CD4-positive, alpha-beta T cell (primary cell): ENCODE measurements around the gene CD163. TPM values are rescaled to one million over a fixed set of nuclear protein-coding genes. Genes with fewer than 3 reads are reported as not detected.
"Not testable (repeated sequence)": the region's sequence is repeated elsewhere in the genome, so short reads cannot be mapped to it uniquely, and the experiment has no call there.

Experiments used
- ATAC-seq: fragments of 200-7000 bp; cut with Tn5 transposase; one replicate; pipeline ENCODE4 v1.10.0; 2022; ENCODE audit warnings: mild to moderate bottlenecking; ENCODE audit not compliant: poor library complexity
- CTCF ChIA-PET: fragments of 350-600 bp; sonication (Branson Sonifier 250); formaldehyde crosslinking; loops from one replicate; lab custom pipeline; 2021; ENCODE audit warnings: antibody characterized with exemption, inconsistent platforms; lab: Charles Lee
- POLR2A ChIA-PET: fragments of 350-600 bp; sonication (Branson Sonifier 250); formaldehyde crosslinking; loops from one replicate; lab custom pipeline; 2021; ENCODE audit warnings: antibody characterized with exemption, inconsistent platforms; lab: Charles Lee
- DNase-seq, 14 experiments: peaks; one replicate each; pipeline ENCODE4 v3.0.0-alpha.2; 2013 to 2020; ENCODE audit warnings: mixed read lengths in 2 of 14
- H3K27ac ChIP-seq, 2 donors: one replicate each; pipeline versions ENCODE4 v1.5.1 to v1.7.0; 2013; ENCODE audit warnings: low read length in 2 of 2, low read depth in 1 of 2, mild to moderate bottlenecking in 1 of 2
- H3K27me3 ChIP-seq, 2 experiments: 1 replicate in 1 of 2; 2 replicates in 1 of 2; pipeline versions ENCODE4 v1.6.1 to v1.7.0; 2013; ENCODE audit warnings: low read length in 2 of 2, control low read depth in 1 of 2, mild to moderate bottlenecking in 1 of 2, moderate library complexity in 1 of 2; ENCODE audit not compliant: insufficient read depth in 2 of 2, control insufficient read depth in 1 of 2
- H3K36me3 ChIP-seq: one replicate; pipeline ENCODE4 v1.6.1; 2013; ENCODE audit warnings: low read length, control low read depth; ENCODE audit not compliant: insufficient read depth
- H3K4me1 ChIP-seq: one replicate; pipeline ENCODE4 v1.6.1; 2013; ENCODE audit warnings: low read length, control low read depth; ENCODE audit not compliant: insufficient read depth
- H3K4me3 ChIP-seq: one replicate; pipeline ENCODE4 v1.5.1; 2013; ENCODE audit warnings: mild to moderate bottlenecking, low read length, moderate library complexity
- H3K9me3 ChIP-seq, 2 experiments: 1 replicate in 1 of 2; 2 replicates in 1 of 2; pipeline versions ENCODE4 v1.6.1 to v1.7.0; 2013; ENCODE audit warnings: low read length in 2 of 2, mild to moderate bottlenecking in 2 of 2, control low read depth in 1 of 2, moderate library complexity in 1 of 2; ENCODE audit not compliant: control insufficient read depth in 1 of 2, insufficient read depth in 1 of 2
- H3K27ac Mint-ChIP-seq: one replicate; pipeline ENCODE4 v1.8.0; 2020; ENCODE audit warnings: mixed read lengths
- H3K27me3 Mint-ChIP-seq: one replicate; pipeline ENCODE4 v1.8.0; 2021; ENCODE audit warnings: mixed read lengths
- H3K36me3 Mint-ChIP-seq: one replicate; pipeline ENCODE4 v1.8.0; 2021; ENCODE audit warnings: low read depth, mixed read lengths
- H3K4me1 Mint-ChIP-seq: one replicate; pipeline ENCODE4 v1.8.0; 2021; ENCODE audit warnings: low read depth, mixed read lengths
- H3K4me3 Mint-ChIP-seq: one replicate; pipeline ENCODE4 v1.8.0; 2020; ENCODE audit warnings: mild to moderate bottlenecking, mixed read lengths
- H3K9me3 Mint-ChIP-seq: one replicate; pipeline ENCODE4 v1.8.0; 2020; ENCODE audit warnings: mixed read lengths
- CTCF ChIP-seq: fragments of 200-600 bp; IDR thresholded peaks from one replicate; pipeline ENCODE4 v1.8.0; 2022; ENCODE audit warnings: antibody characterized with exemption, mild to moderate bottlenecking
- intact Hi-C, 2 experiments: fragments of 100-400 bp; cut with DNase I in 1 of 2; cut with micrococcal nuclease in 1 of 2; formaldehyde crosslinking; loops; one replicate each; pipeline versions ENCODE4 v1.15.1 to v1.9.0; 2023 to 2025; cut with DNase I, micrococcal nuclease
- total RNA-seq, 174 experiments: library from RNA in 2 of 174; stranded (reverse) in 2 of 174; gene quantifications; one replicate each; pipeline ENCODE4 v1.2.3 and lab custom pipeline; 2021 to 2026

Gene CD163
- total RNA-seq, 2 experiments from 2014 or later, result 1.1 TPM

GRCh38 chr12:7514416-7514815 lies 10.8 kb upstream of the CD163 start:
- Histone ChIP-seq H3K9me3 (no peaks in the 10 kb centered on the region), H3K27me3 (peaks cover 0 to 8% of the 10 kb centered on the region in 2 experiments), H3K4me3 (no peak overlapping the region), H3K36me3 (no peaks in the 10 kb centered on the region), H3K4me1 (no peaks in the 10 kb centered on the region), H3K27ac (no peak overlapping the region)
- TF ChIP-seq CTCF, result no peak
- Mint-ChIP-seq H3K27ac (no peak overlapping the region), H3K4me1 (no peaks in the 10 kb centered on the region), H3K9me3 (peaks cover 2% of the 10 kb centered on the region), H3K27me3 (peaks cover under 1% of the 10 kb centered on the region), H3K36me3 (no peaks in the 10 kb centered on the region), H3K4me3 (no peak overlapping the region)
- intact Hi-C loops, result no loop called here
- CTCF ChIA-PET, result interaction anchor here (0.7 kb wide), 1 partner anchor 14 kb away, joined by 4 read pairs; no protein-coding TSS in a partner anchor
- ATAC-seq, result no peak
- no peak for DNase-seq
- POLR2A ChIA-PET, result no interaction called here

- Histone ChIP-seq H3K27ac (no peak overlapping the region), H3K4me3 (no peak overlapping the region), H3K27me3 (peaks cover 0 to 8% of the 10 kb centered on the region in 2 experiments), H3K9me3 (no peaks in the 10 kb centered on the region), H3K4me1 (no peaks in the 10 kb centered on the region), H3K36me3 (no peaks in the 10 kb centered on the region)
- ATAC-seq, result no peak
- no peaks in the 10 kb centered on the region for H3K4me1 Mint-ChIP-seq
- H3K36me3 Mint-ChIP-seq, result no peaks in the 10 kb centered on the region
- peak in 2 of 14 experiments; percentile 32 to 58 for DNase-seq
- H3K27ac Mint-ChIP-seq, result no peak overlapping the region
- no peak overlapping the region for H3K4me3 Mint-ChIP-seq
- peaks cover 7% of the 10 kb centered on the region for H3K27me3 Mint-ChIP-seq
- peaks cover 2% of the 10 kb centered on the region for H3K9me3 Mint-ChIP-seq
- TF ChIP-seq CTCF, result no peak
- CTCF ChIA-PET, result no interaction called here
- intact Hi-C loops, result no loop called here
- POLR2A ChIA-PET, result no interaction called here
Observed at GRCh38 chr12:7512553-7512952, 9.0 kb upstream of the CD163 start.

GRCh38 chr12:7509793-7510470 lies 6.4 kb upstream of the CD163 start:
- H3K4me1 ChIP-seq, H3K27ac Mint-ChIP-seq, H3K9me3 Mint-ChIP-seq, H3K36me3 Mint-ChIP-seq, H3K4me3 ChIP-seq, H3K27ac ChIP-seq, H3K27me3 Mint-ChIP-seq, H3K36me3 ChIP-seq, CTCF ChIA-PET, H3K4me1 Mint-ChIP-seq, H3K27me3 ChIP-seq, DNase-seq, H3K9me3 ChIP-seq, H3K4me3 Mint-ChIP-seq, POLR2A ChIA-PET, ATAC-seq, intact Hi-C loops: not testable (repeated sequence)

GRCh38 chr12:7502612-7503011 lies 965 bp downstream of the CD163 start:
- Mint-ChIP-seq H3K27ac (no peak overlapping the region), H3K27me3 (peaks cover 34% of the 10 kb centered on the region), H3K36me3 (no peaks in the 10 kb centered on the region), H3K4me1 (no peaks in the 10 kb centered on the region), H3K9me3 (no peaks in the 10 kb centered on the region), H3K4me3 (no peak overlapping the region)
- intact Hi-C loops, result no loop called here
- no peaks in the 10 kb centered on the region for H3K27me3 ChIP-seq
- H3K4me1 ChIP-seq, result no peaks in the 10 kb centered on the region
- ChIA-PET POLR2A (no interaction called here), CTCF (no interaction called here)
- H3K4me3 ChIP-seq, result no peak overlapping the region
- ATAC-seq (no peak), DNase-seq (no peak)
- no peaks in the 10 kb centered on the region for H3K9me3 ChIP-seq
- no peaks in the 10 kb centered on the region for H3K36me3 ChIP-seq
- TF ChIP-seq CTCF, result no peak
- H3K27ac ChIP-seq, result no peak overlapping the region
